Stromal cell of bone marrow (primary cell): ENCODE measurements around the gene HDAC4.

Experiments
- DNase-seq: peaks from one replicate; pipeline ENCODE4 v3.0.0-alpha.2; 2012; ENCODE audit warnings: low read depth

Gene HDAC4

DNA sequence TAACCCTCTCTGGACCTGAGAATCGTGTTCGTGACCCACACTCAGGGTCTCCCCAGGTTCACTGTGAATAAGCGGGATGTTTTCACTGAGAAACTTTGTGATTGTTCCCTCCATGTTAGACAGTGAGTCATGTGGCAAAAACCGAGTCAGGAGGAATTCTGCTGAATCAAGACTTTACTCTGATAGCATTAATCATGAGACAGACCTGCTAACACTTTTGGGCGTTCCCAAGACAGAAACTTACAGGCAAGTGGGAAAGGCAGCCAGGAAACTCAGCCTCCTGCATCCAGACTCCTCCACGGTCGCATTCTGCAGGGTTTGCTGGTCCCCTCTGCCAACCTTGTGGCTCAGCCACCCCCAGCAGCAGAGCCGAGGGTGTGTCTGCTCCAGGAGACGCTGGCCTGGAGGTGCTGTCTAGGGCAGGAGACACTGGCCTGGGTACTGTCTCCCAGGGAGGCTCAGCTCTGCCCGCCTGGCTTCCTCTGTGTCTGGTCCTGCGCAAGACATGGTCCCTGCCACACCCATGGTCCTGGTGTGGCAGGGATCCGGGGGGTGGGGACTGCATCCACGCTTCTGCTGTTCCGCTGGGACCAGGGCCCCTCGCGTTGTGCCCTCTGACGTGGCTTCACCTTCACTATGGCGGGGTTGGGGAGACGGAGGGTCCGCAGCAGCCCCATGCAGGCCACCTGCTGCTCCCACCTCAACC is 375.6 kb downstream of the HDAC4 start:
- peak; percentile 30 for DNase-seq

DNA sequence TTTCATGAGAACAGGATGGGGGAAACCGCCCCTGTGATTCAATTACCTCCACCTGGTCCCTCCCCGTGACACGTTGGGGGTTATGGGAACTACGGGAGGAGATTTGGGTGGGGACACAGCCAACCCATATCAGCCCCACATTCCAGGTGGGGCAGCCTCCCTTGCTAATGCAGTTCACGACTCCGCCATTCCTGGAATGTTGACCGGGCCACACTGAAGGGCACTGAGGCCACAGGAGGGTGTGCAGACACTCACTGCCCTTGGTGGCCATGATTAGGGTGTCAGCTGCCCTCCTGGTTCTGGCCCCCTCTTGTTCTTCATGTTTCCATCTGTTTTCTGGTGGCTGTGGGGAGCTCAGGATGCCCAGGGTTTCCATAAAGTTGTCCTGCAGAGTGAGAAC is 376.6 kb downstream of the HDAC4 start:
- DNase-seq = no peak

DNA sequence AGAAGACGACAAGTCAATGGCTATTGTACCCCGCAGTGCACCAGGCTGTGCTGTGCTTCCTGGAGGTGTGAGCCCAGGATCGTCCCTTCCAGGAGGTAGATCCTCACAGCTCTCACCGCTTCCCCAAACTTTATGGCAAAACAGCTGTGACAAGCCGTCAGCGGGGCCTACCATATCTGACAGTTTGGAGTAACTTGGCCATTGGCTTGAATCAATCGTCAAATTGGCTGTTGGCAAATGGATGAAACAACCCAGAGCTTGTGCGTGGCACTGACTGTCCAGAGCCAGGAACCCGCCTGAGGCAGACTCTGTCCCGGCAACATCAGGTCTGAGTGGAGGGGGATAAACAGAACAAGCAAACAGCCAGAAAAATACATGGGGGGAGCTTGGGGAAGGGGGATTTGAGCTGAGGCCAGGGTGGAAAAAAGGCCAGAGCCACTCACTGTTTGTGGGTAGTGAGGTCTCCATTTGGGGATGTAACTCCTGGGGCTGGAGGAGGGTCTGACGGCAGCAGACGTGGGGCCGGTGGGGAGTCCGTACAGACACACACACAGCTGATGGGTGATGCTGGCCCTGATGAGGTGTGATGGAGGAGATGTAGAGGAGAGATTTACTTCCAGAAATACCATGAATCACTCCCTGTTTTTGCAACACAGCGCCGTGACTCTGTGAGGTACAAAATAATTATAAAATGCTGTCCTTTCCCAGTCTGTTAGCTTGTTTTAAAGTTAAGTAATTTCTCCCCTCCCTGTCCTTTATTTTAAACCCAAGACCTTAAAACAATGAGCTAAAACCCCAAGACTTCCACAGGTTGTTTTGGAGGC is 378.2 kb downstream of the HDAC4 start:
- DNase-seq = no peak

DNA sequence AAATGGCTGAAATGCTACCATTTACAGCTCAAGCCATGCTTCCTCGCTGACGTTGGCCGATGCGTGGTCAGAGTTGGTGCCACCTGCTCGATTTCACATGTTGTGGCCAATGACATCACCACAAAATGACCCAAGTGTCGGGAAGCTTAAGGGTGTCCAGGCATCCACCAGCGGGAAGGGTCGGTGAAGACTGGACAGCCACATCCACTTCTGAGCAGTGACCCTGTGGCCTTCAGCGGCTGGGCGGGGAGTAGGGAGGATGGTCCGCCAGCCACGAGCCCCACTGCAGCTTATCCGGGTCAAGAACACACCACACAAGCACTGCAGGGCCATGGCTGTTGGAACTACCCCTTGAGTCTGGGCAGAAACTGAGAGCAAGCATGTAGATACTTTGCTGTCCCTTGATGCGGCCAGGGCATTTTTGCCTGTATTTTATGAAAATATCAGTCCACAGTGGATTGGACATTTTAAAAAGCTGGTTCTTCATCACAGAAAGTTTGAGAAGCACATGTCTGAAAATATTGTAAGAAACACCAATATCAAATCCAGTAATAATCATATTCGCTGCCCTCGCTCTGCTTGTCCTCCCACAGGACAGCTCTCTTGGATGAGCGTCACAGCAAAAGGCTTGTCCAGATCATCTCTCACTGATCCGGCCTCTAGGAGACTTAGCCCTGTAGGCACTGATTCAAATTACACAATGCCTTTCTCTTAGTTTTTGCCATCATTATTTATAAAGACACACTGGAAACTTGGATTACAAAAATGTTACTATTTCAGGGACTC is 379.0 kb downstream of the HDAC4 start:
- DNase-seq = no peak

DNA sequence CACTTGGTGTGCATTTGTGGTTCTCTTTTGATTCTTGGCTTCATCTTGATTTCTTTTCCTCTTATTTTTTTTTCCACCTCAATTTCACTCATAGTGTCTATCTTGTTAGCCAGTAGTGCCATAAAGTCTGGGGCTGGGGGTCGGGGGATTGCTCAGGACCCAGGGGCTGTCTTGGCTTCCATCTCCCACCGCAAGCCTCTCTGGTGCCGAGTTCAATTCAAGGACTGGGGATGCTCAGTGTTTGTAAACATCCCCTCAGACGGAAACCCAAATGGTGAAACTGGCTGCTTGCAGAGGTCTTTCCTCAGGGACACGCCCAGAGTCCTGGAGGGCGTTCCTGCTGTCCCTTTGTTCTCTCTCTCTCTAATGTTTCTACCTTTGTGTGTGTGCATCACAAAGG is 379.6 kb downstream of the HDAC4 start:
- no peak for DNase-seq

DNA sequence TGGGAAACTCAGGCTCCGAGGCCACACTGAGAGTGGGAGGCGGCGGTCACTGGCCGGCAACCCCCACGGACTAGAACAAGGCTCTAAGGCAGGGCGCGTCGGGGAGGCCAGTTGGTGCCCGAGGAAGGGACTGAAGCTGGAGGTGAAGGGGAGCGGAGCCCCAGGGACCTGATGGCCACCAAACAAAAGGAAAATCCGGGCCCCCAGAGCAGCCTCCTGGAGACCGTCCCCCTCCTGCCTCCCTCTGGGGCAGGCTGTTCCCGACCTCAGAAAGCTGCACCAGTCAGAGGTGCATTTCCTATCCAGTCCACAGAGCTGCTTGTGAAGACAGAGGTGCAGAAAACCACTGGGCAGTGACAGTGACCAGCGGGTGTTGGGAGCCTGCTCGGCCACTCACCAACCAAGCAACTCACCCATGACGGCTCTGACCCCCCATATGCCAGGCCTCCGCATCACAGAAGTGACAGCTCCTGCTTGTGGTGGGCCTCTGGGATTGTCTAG is 380.2 kb downstream of the HDAC4 start:
- no peak for DNase-seq

DNA sequence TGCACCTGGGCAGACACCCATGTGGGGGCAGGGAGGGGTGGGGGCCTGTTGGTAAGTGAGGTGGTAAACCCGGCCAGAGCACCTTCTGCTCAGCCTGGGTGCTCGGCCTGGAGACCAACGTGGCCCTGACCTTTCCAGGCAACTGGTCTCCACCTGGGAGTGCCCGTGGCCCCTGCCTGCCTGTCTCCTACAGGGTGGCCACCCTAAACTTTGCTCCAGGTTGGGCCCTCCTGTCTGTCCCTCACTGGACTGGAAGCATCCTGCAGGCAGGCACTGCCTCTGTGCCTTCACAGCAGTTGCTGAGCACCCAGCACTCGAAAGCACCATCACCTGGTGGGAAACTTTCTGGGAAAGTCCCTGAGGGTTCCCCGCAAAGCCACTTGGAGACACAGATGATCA is 381.6 kb downstream of the HDAC4 start:
- no peak for DNase-seq

DNA sequence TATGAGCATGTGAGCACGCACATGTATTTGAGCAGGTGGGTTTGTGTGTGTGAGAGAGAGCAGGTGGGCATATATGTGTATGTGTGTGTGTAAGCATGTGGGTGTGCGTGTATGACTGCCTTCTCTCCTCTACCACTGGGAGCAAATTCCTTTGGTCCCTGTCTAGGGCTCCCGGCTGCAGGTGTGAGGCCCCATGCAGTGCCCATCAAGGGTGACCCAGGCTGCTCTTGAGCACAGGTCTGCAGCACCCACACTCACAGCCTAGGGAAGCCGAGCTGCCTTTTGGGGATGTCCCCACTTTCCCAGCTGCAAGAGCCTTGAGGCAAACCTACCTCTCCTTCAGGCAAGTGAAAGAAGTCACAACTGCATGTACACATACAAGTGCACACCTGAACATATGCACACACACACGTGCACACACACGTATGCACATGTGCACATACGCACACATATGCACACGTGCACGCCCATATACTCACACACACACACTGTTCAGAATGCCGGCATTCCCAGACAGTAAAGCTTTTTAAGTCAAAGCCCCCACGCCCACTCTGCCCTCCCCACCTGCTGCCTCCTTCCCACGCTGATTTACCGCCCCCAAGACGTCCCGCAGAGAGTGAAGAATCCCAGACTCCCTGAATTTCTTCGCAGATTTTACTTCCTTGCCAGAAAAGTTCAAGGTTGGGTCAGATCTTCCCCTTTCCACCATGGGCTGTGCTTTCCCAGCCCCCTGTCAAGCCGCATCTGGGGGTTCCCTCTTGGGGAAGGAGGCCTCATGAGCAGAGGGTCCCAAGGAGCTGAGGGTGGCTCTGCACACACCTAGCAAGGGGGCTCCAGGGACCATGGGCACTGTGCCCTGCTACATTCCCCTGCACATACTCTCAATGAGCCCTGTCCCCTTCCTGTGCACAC is 382.3 kb downstream of the HDAC4 start:
- DNase-seq = no peak

DNA sequence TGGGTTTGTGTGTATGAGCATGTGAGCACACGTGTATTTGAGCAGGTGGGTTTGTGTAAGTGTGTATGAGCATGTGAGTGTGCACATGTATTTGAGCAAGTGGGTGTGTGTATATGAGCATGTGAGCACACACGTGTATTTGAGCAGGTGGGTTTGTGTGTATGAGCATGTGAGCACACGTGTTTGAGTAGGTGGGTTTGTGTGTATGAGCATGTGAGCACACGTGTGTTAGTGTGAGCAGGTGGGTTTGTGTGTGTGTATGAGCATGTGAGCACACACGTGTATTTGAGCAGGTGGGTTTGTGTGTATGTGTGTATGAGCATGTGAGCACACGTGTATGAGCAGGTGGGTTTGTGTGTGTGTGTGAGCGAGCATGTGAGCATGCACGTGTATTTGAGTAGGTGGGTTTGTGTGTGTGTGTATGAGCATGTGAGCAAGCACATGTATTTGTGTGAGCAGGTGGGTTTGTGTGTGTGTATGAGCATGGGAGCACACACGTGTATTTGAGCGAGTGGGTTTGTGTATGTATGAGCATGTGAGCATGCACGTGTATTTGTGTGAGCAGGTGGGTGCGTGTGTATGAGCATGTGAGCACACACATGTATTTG is 383.2 kb downstream of the HDAC4 start:
- no peak for DNase-seq

DNA sequence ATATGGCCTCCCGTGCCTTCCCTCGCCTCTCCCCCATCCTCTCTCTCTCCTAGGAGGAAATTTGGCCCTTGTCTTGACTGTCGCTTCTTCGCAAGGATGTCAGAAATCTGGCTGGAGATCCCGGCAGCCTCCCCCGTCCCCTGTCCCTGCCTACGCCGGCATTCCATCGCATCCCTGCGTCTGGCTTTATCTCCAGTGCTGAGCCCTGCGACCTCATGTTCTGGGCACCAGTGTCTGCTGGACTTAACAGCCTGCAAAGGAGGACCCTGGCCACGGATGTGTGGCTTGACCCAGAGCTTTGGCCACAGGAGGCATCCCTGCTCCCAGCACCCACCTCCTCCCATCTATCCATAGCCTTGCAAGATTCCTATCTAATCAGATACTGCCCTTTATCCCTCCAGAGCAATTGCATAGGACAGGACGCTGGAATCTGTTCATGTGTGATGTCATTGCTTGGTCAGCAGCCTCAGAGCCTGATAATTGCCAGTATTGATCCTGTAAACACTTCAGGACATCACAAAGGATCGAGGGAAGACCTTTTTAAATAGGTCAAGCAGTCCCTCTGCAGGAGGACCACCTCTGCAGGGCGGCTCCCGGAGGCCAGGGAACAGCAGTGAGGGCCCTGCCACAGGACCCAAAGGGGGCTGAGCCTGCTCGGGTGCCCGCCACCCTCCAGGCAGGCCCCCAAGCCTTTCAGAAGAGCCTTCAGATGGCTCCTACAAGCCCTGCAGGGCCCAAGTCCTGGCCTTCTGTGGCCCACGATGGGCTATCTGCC is 384.7 kb downstream of the HDAC4 start:
- DNase-seq = no peak

DNA sequence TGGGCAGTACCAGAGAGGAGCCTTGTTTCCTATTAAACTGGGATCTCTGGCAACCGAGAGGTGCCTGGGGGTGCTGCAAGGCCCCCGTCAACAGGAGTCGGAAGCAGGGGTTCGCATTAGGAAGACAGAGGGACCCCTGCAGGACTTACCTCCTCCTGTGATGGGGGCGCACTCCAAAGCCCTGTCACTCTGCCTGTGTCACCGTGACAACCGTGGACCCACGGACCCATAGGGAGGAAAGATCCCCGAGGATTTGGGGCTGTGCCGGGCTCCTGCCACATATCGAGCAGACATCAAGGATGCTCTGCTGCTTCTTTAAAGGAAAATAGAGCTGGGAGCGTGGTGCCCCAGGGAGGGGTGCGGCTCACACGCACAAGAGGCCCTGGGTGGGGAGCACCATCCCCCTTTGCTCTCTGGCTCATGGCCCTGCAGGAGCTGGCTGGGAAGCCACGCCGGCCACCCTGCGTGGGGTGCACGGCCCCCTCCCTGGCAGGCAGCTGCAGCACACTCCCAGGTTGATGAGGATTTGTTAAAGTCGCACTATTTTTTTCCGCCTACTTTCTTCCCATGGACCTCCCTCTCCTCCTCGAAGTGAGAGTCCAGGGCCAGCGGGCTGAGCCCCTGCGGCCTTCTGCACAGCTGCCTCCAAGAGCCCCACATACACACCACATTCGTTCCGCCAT is 385.5 kb downstream of the HDAC4 start:
- DNase-seq = no peak

DNA sequence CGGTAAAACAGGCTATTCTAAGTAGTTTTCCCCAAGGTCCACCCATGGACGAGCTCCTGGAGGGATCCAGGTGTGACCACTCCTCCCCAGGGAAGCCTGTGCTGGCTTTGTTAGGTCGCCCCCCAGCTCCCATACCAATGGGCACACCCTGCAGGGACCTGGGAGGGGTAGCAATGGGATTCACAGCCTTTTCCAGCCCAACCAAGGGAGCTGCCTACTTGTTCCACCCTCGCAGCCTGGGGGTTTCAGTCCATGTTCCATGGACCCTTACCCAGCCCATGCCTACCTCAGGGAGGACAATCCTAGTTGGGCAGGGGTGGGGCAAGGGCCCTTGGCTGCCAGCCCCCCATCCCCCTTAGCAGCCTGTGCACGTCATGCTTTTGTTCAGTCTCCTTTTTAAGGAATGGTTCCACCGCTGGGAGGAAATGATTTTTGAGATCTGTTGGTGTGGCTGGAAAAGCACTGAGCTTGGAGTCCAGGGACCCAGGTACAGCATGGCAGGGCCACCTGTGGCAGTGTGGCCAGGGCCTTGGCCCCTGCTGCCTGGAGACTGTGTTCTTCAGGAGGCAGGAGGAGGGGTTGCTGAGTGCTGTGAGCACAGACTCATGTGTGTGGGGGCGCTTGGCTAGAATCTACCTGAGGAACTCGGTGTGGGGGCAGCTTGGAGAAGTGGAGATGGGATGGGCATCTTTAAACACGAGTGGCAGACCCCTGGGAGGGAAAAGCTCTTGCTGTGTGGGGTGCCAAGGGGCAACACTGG is 386.2 kb downstream of the HDAC4 start:
- DNase-seq = no peak

DNA sequence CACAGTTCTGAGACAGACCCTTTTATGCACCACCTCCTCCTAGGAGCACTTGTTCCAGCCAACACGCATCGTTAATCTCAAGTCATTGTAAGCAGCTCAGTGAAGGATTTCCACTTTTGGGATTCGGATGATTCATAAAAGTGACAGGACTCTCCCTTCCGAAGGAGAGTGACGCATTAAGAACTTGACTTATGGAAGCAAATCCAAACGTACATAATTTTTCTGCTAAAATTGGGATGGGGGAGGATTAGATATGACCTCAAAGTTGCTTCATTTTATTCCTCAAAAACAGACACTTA is 387.2 kb downstream of the HDAC4 start:
- no peak for DNase-seq

DNA sequence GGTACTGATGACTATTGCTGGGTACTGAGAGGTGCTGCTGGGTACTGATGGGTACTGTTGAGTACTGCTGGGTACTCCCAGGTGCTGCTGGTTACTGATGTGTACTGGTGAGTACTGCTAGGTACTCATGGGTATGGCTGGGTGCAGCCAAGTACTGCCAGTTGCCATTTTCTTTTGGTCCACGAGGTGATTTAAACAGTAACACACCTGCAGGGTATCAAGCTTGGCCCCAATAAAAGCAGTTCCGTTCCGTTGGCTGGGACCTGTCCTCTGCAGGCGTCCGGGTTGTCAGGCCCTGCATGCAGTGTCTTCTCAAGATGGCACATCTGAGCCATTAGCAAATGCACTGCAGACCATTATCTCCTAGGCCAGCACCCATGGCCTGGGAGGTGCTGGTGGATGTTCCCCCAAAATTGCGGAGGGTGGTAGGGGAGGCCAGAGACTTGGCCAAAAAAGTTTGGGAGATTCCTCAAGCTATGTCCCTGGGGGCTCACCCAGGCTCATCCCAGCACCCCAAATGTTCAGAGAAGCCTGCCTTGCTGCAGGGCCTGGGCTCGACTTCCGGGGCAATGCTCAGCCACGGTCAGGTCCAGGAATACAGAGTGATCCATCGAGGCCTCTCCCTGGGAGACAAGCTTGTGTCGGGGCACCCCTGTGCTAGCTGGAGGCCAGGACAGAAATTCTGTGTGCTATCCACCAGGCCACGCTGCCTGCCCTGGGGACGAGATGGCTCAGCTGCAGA is 387.7 kb downstream of the HDAC4 start:
- DNase-seq = no peak

DNA sequence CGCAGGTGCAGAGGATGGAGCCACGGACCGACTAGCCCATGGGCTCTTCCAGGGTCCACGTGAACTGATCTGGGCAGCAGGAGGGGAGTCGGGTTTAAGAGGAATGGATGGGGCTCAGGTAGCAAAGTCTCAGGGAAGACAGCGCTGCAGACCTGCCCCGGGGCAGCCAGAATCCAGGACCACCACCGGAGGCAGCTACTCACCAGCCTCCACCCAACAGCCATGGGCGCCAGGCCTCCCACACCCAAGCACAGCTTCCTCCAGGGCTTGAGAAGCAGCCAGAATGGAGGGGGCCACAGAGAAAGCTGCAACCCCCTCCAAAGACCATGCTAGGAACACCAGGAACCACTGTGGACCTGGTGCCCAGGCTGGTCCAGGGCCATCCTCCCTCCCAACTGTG is 388.6 kb downstream of the HDAC4 start:
- no peak for DNase-seq

DNA sequence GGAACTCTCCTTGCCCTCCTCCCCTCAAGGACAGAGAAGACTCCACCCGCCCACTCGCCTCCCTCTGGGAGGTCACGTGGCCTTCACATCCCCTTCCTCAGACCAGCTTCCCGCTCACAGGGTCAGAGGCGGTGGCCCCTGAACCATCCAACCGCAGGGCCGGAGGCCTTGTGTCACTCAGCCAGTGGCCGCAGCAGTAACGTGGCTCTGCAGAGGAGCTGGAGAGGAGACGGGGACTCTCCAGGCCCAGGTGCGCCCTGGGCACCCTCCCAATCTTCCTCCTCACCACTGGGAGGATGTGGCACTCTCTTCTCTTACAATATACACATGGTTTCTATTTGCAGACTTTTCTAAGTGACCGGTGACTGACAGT is 391.2 kb downstream of the HDAC4 start:
- DNase-seq = no peak

DNA sequence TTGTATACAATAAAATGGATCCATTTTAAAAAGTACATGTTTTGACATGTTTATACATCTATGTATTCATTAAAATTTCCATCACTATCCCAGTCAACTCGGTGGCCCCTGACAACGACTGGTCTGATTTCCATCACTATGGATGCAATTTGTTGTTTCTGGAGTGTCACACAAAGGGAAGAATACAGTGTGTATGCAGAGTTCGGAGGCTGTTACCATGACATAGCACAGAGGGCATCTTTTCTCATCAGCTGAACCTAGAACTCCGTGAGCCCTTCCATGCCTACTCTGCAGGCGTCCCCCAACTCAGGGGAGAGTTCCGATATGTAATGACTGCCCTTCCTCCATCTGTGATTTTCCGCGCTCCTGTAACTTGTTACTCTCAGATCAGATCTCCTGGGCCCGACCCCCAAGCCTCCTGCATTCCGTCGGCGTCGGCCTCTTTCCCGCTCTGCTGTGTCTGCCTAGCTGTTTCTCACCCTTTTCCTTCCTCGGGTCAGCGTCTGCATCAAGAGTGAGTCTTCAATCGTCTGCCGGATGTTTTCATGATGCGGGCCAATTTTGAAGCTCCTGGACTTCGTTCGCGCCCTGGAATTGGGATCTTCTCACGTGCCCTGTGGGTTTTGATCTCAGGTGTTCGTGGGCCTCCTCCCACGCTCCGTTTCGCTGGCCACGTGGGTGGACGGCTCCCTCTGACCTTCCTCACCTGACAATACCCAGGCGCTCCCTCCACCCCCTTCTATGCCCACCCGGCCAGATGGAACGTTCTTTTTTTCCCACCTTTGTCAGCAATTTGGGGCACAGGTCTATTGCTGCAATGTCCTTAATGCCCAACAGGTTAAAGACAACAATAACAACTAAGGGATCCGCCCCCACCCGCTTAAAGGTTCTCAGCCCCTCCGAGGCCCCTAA is 391.9 kb downstream of the HDAC4 start:
- DNase-seq = no peak

DNA sequence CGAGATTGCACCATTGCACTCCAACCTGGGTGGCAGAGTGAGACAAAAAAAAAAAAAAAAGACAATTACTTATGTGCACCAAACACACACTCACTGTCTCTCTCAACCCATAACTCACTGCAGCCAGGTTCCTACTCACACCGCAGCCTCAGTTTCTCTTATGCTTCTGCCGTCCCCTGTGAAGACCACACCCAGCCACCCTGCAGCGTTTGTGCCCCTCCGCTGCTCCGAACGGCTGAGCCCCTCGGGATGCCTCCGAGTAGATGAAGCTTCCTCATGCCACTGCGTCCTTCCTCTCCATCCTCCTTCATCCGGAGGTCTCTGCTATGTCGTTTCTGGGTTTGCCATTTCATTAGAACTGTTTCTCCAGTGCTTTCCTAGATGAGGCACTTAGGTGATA is 392.8 kb downstream of the HDAC4 start:
- no peak for DNase-seq
